Brain microvascular endothelial cell (primary cell): Measurements from ENCODE around the gene SOS1.

Experiments used
- DNase-seq: peaks from one replicate; pipeline ENCODE4 v3.0.0-alpha.2; 2020
- H3K27ac ChIP-seq: fragments of 250-450 bp; sonication (Bioruptor Pico); 2 replicates; pipeline ENCODE4 v1.5.1; 2020; ENCODE audit warnings: mild to moderate bottlenecking, moderate library complexity
- H3K27me3 ChIP-seq: fragments of 250-450 bp; sonication (Bioruptor Pico); replicated peaks from 2 replicates; pipeline ENCODE4 v1.5.1; 2020; ENCODE audit warnings: mild to moderate bottlenecking
- H3K36me3 ChIP-seq: fragments of 250-450 bp; sonication (Bioruptor Pico); replicated peaks from 2 replicates; pipeline ENCODE4 v1.5.1; 2020; ENCODE audit warnings: mild to moderate bottlenecking
- H3K4me3 ChIP-seq: 2 replicates; pipeline ENCODE4 v1.5.1; 2011; ENCODE audit warnings: low read depth, mild to moderate bottlenecking, control low read depth, low read length, moderate library complexity
- CTCF ChIP-seq: IDR thresholded peaks from 2 replicates; pipeline ENCODE4 v1.5.1; 2011; ENCODE audit warnings: low read depth, mild to moderate bottlenecking, moderate library complexity, low read length, control low read depth, inconsistent platforms; ENCODE audit errors: missing control alignments
- in situ Hi-C: cut with HindIII; loops from 2 replicates; pipeline ENCODE4 v1.10.0; 2017; ENCODE audit warnings: low sequenced_read_pairs, low pct_ligation_motif_present

SOS1 gene

GRCh38 chr2:39027421-39027820 lies 93.4 kb downstream of the SOS1 start:
- H3K27ac ChIP-seq, result no peak overlapping the region
- in situ Hi-C loops, result no loop called here
- peaks cover 7% of the 10 kb centered on the region for H3K36me3 ChIP-seq
- no peak overlapping the region for H3K4me3 ChIP-seq
- H3K27me3 ChIP-seq, result no peaks in the 10 kb centered on the region
- no peak for TF ChIP-seq CTCF
- no peak for DNase-seq

- no peak for TF ChIP-seq CTCF
- H3K27me3 ChIP-seq, result no peaks in the 10 kb centered on the region
- H3K4me3 ChIP-seq, result no peak overlapping the region
- H3K36me3 ChIP-seq, result peaks cover 8% of the 10 kb centered on the region
- in situ Hi-C loops, result no loop called here
- no peak for DNase-seq
- no peak overlapping the region for H3K27ac ChIP-seq
These were observed 96.0 kb downstream of the SOS1 start for GRCh38 chr2:39024833-39025232.

GRCh38 chr2:39023649-39024048 lies 97.2 kb downstream of the SOS1 start:
- Histone ChIP-seq H3K27me3 (no peaks in the 10 kb centered on the region), H3K36me3 (peaks cover 6% of the 10 kb centered on the region), H3K27ac (no peak overlapping the region), H3K4me3 (no peak overlapping the region)
- in situ Hi-C loops, result no loop called here
- no peak for TF ChIP-seq CTCF
- DNase-seq, result no peak

- DNase-seq, result no peak
- H3K36me3 ChIP-seq, result peaks cover 6% of the 10 kb centered on the region
- H3K27ac ChIP-seq, result no peak overlapping the region
- TF ChIP-seq CTCF, result no peak
- H3K27me3 ChIP-seq, result no peaks in the 10 kb centered on the region
- no peak overlapping the region for H3K4me3 ChIP-seq
- in situ Hi-C loops, result no loop called here
These were observed 98.1 kb downstream of the SOS1 start for GRCh38 chr2:39022642-39023235.

- in situ Hi-C loops, result no loop called here
- no peak for TF ChIP-seq CTCF
- Histone ChIP-seq H3K27ac (no peak overlapping the region), H3K27me3 (no peaks in the 10 kb centered on the region), H3K4me3 (no peak overlapping the region), H3K36me3 (peaks cover 6% of the 10 kb centered on the region)
- DNase-seq, result no peak
These were observed 100.5 kb downstream of the SOS1 start for GRCh38 chr2:39020383-39020782.

GRCh38 chr2:39018638-39019037 lies 102.2 kb downstream of the SOS1 start:
- Histone ChIP-seq H3K36me3 (peaks cover 6% of the 10 kb centered on the region), H3K27ac (no peak overlapping the region), H3K27me3 (no peaks in the 10 kb centered on the region), H3K4me3 (no peak overlapping the region)
- no peak for DNase-seq
- no peak for TF ChIP-seq CTCF
- in situ Hi-C loops, result no loop called here
